Measurements from ENCODE around the gene E2F8.
"Not testable (repeated sequence)": the region's sequence is repeated elsewhere in the genome, so short reads cannot be mapped to it uniquely, and the experiment has no call there.

Gene E2F8, protein sequence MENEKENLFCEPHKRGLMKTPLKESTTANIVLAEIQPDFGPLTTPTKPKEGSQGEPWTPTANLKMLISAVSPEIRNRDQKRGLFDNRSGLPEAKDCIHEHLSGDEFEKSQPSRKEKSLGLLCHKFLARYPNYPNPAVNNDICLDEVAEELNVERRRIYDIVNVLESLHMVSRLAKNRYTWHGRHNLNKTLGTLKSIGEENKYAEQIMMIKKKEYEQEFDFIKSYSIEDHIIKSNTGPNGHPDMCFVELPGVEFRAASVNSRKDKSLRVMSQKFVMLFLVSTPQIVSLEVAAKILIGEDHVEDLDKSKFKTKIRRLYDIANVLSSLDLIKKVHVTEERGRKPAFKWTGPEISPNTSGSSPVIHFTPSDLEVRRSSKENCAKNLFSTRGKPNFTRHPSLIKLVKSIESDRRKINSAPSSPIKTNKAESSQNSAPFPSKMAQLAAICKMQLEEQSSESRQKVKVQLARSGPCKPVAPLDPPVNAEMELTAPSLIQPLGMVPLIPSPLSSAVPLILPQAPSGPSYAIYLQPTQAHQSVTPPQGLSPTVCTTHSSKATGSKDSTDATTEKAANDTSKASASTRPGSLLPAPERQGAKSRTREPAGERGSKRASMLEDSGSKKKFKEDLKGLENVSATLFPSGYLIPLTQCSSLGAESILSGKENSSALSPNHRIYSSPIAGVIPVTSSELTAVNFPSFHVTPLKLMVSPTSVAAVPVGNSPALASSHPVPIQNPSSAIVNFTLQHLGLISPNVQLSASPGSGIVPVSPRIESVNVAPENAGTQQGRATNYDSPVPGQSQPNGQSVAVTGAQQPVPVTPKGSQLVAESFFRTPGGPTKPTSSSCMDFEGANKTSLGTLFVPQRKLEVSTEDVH

DNA sequence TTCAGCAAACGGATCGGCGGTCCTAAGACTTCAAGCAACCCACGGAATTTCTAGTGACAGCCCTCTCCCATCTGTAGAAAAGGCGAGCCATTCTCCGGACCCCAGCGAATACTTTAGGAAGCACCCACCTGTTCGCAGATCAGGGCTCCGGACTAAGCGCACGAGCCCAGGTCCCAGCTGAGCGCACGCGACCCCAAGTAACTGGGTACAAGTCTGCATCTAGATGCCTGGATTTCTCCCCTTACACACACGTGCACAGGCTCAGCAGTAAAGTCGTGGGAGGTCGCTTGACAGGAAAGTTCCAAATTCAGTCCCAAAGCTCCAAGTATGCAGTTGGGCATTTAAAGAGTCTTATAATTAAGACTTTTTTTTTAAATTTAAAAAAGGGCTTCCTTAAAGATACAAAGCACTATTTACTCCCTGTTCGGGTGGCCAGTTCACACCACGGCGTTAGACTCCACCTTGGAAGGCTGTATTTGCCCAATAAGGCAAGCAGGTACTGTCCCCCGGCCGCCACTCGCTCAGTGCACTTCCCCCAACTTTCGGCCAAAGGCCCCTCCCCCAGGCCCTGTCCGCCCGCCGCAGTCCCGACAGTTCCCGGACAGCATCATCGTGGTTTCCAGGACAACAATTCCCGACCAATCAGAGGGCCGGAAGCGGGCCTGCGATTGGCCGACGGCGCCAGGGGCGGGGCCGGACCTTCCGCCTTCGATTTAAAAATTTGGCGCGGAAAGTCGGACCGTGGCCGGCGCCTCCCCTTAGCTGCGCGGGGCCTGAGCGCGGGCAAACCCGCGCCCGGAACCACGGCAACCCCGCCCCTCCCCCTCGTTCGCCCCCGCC, at the start of gene E2F8:
E2F8 (minus strand) TSS at position 526 of the 840 bp plus-strand sequence. CDS start 824 bp downstream, outside the sequence.
- peak; percentile 97 for DNase-seq

DNA sequence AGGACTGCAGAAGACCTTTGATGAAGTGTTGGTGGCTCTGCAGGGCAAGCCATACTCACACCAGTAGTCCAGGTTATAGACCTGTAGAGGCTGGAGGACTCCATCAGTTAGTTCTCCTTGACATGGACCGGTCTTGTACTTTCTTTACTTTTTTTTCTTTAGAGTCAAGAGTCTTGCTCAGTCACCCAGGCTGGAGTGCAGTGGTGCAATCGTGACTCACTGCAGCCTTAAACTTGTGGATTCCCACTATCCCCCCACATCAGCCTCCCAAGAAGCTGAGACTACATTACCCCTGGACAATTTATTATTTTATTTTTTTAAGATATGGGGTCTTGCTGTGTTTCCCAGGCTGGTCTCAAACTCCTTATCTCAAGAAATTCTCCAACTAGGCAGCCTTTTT, 49.6 kb upstream of the E2F8 start:
- no peak for DNase-seq

DNA sequence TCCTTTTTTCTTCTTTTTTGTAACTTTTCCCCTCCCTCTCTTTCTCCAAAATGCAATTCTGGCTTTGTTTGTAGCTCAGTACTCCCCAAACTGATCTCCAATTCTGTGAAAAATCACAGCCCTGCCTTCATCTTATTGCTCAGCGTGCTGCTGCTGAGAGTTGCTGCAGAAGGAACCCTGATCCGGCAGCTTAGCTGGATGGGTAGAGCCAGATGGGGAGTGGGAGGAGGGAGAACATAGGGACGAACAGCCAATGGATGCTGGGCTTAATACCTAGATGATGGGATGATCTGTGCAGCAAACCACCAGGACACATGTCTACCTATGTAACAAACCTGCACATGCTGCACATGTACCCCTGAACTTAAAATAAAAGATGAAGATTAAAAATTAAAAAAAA, 47.5 kb upstream of the E2F8 start:
- no peak for DNase-seq

DNA sequence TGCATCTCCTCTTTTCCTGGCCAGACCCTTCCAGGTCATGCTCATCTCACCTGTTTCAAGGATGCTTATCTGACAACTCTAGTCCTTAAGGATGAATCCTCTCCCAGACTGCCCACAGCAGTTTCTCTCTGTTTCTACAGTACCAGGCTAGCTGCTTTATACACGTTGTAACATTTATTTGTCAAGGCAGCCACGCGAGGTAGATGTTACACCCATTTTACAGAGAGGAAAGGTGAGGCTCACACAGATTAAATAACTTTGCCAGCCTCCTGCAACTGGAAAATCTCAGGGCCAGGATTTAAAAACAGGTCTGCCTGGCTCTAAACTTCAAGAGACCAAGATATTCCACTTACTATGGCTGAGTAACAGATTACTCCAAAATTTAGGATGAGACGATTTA, 45.7 kb upstream of the E2F8 start:
- no peak for DNase-seq

DNA sequence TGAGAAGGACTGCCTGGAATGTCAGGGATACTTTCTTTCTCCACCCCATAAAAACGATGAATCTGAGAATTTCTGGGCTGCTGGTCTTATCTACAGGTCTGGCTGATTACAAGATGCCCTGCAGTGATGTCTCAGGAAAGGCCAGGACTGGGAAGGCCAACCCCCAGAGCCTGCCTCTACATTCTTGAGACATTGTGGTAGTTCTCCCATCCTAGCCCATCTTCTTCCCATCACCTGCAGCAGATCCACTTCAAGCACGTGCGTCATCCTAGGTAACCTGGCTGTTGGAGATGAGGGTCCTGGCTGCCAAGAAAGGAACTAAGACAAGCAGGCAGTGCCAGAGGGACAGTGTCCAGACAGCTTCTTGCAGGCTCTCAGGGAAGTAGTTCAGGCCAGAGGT, 44.1 kb upstream of the E2F8 start:
- DNase-seq = no peak

DNA sequence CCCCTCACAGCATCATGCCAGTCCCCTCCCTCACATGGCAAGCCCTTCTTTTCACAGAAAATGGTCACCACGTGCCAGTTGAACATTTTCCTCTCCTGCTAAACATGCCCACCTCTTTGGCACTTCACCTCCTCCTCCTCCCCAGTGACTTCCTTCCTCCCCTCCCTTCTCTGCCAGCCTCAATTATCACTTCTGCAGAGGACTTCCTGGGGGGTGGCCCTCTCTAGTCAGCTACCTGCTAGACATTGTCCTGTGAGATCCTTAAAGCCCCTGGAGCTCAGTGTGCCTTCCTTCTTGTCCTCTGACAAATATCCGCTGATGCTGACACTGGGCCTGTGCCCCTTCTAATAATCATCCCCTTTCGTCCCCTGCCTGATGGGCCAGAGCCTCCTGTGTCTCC, 43.2 kb upstream of the E2F8 start:
- no peak for DNase-seq

DNA sequence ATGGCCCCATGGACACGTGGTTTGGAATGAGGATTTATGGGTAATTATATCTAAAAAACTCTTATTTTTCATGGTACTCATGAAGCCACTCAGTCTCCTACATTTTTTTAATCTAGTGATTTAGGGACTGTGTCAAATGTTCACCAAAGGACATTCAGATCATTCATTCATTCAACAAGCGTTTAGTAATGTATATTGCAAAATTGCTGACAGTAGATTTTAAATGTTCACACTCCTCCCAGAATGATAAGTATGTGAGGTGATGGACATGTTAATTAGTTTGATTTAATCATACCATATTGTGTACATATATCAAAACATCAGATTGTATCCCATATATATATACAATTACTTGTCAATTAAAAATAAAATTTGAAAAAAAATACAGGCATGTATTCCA, 40.8 kb upstream of the E2F8 start:
- DNase-seq = no peak

DNA sequence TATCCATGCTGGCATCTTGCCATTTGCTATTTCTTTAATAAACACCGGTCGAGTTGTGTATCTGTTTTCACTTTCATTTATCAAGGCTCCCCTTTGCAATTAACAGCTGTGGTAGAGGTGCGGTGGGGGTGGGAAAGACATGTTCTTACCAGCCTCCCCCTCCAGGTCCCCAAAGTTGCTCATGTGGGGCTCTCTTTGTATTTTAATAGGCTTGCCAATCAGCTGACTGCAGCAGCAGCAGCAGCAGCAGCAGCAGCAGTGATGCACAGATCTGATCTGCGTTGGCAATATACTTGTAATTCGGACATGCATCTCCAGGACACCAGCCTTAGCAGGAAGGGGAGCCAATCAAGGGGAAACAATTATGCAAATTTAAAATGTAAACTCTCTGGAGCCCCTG, 40.3 kb upstream of the E2F8 start:
- no peak for DNase-seq

DNA sequence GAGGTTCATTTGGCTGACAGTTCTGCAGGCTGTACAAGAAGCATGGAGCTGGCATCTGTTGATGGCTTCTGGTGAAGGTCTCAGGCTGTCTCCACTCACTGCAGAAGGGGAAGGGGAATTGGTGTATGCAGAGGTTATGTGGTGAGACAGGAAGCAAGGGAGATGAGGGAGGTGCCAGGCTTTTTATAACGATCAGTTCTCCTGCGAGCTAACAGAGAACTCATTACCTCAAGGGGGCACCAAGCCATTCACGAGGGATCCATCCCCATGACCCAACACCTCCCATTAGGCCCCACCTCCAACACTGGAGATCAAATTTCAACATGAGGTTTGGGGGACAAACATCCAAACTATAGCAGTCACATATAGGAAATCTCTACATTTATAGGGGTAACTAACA, 38.7 kb upstream of the E2F8 start:
- DNase-seq = no peak

DNA sequence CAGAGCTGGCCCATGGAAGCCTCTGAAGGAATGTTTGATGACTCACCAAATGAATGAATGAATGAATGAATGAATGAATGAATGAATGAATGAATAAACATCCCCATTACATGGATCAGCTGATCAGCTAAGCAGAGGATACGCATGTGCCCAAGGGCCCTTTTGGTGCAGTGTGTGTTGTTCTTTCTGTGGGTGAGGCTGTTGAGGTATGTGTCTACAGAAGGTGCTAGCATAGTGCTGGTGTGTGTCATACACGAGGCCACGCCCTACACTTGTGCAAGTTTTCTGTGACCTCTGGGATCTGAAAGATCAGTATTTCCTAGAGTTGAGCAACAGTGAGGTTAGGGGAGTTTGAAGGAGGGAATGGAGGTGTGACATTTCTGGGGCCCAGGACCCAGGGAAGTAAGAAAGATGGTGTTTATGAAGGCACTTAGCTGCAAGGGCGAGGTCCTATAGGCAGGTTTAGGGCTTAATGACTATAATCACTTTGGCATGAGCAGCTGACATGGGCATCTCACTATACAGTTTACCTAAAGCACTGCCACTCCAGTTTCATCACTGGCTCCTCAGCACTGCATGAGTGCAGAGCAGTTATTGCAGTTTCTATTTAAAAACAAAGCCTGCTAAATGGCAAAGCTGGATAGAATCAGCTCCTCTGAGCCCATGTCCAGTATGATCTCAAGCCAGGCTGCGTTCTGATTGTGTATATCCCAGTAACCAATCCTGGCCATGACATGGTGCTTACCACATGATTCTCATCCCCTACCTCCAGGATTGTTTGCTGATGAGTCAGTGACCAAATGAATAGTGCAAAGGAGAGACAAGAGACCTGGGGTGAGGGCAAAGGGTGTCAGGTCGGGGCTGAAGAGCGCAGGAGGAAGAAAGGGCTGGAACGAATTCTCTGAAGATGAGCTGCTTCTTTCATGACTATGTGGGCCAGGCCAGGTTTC, 36.4 kb upstream of the E2F8 start:
- DNase-seq = no peak

DNA sequence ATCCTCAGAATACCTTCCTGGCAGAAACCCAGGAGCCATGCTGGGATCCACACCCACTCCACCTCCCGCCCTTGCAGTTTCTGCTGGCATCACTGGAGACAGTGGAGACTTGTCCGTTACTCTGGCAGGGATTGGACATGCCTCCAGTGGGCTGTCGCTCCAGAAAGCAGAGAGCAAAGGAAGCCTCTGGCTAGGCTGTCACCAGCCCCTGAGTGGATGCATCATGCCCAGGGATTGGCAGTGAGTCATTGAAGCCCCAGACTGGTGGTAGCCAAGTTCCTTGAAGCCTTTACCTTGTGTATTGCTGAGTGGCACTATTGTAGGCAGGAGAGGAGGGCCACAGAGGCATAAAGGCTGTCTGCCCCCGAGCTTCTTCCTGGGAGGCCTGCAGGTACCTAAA, 34.8 kb upstream of the E2F8 start:
- DNase-seq = no peak

DNA sequence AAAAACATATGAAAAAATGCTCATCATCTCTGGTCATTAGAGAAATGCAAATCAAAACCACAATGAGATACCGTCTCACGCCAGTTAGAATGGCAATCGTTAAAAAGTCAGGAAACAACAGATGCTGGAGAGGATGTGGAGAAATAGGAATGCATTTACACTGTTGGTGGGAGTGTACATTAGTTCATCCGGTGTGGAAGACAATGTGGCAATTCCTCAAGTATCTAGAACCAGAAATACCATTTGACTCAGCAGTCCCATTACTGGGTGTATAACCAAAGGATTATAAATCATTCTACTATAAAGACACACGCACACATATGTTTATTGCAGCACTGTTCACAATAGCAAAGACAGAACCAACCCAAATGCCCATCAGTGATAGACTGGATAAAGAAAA, 32.5 kb upstream of the E2F8 start:
- not testable (repeated sequence) for DNase-seq

DNA sequence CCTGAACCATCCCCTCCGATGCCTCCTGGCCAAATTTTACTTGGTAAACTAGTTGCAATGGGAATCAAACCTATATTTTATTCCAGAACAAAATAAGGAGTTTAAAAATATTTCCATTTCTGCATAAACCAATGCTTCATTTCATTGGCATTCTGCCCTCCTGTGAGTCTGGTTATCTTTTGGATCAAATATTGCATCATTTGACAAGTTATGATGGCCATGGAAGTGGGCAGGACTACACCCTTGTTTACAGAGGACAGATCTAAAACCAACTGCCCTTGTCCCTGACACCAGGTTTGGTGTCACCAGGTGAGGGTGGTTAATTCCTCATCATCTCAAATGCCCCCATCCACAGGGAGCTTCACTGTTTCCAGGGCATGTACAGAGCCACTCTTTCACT, 28.2 kb upstream of the E2F8 start:
- DNase-seq = no peak

DNA sequence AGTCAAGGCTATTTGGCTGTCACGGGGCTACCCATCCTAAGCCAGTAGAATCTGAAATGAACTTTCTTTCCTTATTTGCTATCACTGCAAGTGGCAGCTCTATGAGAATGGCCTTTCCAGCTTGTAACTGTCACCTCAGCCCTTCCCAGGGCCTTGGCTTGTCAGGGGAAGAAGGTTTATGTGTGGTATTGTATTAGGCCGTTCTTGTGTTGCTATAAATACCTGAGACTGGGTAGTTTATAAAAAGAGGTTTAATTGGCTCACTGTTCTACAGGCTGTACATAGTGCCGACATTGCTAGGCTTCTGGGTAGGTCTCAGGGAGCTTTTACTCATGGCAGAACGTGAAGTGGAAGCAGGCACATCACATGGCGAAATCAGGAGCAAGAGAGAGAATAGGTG, 26.8 kb upstream of the E2F8 start:
- DNase-seq = no peak

DNA sequence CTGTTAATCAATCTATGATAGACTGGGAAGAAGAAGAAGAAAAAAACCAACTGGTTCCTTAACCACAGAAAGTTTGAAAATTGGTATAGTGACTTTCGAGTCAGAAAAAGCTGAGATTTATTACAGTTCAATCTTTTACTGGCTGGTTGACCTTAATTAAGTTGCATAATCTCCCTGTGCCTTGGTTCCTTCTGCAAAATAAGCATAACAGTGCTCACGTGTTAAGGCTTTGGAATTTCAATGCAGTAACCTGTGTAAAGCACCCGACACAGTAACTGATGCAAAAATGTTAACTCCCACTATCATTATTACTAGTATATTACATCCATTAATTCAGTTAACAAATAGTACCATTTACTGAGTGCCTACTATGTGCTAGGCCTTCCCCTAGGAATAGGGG, 22.6 kb upstream of the E2F8 start:
- DNase-seq = no peak

DNA sequence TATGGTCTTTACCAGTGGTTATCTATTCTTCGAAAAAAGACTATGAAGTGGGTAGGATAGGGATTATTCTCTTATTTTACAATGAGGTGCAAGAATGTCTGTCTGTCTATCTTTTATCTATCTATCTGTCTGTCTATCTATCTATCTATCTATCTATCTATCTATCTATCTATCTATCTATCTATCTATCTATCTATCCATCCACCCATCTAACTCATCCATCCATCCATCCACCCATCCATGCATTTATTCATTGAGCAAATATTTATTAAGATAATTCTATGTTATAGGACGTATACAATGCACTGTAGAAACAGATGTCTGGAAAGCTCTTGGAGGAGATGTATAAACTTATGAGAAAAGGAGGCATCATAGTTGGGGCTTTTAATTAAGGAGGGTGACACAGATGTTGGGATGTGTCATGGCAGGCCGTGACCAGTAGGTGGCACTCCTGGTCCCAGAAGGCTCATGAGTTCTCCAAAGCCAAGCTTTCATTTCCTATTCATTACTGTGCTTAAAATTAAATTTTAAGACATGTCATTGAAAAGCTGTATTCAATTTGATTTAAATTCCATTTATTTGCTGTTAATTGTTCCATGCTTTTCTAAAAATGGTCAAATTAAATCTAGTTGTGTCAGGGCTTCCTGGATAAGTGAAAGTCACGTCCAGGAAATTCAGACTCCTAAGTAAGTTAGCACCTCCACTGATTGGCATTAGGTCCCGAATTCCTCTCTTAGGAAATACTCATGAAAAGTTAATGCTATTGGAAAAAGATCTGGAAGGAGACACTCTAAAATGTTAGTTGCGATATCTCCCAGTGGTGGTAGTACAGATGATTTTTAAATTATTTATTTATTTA, 19.0 kb upstream of the E2F8 start:
- DNase-seq = peak; percentile 43

DNA sequence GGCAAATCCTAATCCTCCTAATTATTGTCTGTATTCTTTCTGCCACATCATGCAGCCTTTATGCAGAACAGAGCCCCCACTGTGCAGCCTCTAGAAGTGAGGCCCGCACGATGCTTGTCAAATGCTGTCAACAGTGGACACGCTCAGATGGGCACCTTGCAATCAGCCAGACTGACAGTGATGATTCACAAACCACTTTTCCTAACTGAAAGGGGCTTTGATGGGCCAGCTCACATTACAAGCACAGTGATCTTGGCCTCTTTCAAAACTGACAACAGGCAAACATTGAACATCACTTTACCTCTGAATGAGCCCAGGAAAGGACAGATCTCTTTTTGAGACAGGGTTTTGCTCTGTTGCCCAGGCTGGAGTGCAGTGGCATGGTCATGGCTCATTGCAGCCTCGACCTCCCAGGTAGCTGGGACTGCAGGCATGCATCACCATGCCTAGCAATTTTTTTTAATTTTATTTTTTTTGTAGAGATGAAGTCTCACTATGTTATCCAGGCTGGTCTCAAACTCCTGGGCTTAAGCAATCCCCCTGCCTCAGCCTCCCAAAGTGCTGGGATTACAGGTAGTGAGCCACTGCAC, 18.0 kb upstream of the E2F8 start:
- DNase-seq = no peak

DNA sequence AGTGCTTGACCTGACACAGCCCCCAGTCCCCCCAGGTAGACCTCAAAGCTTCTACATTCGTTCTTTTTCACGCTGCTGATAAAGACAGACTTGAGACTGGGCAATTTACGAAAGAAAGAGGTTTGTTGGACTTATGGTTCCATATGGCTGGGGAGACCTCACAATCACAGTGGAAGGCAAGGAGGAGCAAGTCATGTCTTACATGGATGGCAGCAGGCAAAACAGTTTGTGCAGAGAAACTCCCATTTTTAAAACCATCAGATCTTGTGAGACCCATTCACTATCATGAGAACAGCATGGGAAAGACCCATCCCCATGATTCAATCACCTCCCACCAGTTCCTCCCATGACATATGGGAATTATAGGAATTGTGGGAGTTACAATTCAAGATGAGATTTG, 13.7 kb upstream of the E2F8 start:
- not testable (repeated sequence) for DNase-seq

DNA sequence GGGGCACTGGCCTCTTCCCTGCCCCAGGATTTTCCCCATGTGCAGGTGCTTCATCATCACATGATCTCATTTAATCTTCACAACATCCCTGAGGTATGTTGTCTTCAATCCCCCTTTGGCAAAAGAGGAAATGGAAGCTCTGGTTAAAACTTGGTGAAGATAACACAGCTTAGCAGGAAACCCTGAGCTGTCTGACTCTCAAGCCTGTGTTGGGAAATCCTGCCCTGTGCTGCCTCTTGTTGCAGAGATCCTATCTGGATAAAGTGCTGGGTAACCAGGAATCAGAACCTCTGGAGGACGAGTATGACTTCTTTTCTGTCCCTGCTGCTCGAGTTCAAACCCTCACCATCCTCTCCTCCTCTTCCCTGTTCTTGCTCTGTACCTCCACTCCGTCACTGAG, 13.1 kb upstream of the E2F8 start:
- DNase-seq = no peak

DNA sequence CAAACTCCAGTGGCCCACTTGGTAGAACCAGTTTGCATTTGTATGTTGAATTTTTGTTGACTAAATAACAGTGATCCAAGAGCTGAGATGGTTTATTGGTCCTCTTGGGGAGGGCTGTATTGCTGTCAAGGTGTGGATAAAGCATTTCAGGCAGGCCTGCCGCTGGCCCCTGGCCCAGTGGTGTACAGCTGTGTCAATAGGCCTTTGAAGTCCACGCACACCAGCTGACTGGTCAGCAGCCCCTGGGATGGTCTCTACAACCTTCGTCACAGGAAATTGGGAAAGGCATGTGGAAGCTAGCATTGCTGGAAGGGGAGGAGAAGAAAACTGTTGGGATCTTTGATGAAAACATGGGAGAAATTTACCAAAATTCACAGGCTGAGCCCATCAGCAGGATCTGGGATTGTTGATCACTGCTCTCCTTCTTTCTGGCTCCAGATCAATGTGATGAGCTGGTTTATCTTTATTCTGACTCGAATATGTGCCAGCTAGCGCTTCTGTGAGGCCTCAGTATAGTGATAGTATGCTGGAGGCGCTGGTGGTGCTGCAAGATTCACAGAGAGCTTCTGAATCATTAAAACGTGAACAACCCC, 12.5 kb upstream of the E2F8 start:
- peak; percentile 31 for DNase-seq
